Activated CD4-positive, alpha-beta T cell treated with anti-CD3 and anti-CD28 coated beads, Interleukin-2, amount 50 U/mL, for 24 hours (primary cell): ENCODE data around the gene TMEM8B.

Experiments
- DNase-seq, 2 donors: peaks; one replicate each; pipeline ENCODE4 v3.0.0-alpha.2; 2020; ENCODE audit warnings: low read depth in 1 of 2, low spot score in 1 of 2

TMEM8B gene, protein sequence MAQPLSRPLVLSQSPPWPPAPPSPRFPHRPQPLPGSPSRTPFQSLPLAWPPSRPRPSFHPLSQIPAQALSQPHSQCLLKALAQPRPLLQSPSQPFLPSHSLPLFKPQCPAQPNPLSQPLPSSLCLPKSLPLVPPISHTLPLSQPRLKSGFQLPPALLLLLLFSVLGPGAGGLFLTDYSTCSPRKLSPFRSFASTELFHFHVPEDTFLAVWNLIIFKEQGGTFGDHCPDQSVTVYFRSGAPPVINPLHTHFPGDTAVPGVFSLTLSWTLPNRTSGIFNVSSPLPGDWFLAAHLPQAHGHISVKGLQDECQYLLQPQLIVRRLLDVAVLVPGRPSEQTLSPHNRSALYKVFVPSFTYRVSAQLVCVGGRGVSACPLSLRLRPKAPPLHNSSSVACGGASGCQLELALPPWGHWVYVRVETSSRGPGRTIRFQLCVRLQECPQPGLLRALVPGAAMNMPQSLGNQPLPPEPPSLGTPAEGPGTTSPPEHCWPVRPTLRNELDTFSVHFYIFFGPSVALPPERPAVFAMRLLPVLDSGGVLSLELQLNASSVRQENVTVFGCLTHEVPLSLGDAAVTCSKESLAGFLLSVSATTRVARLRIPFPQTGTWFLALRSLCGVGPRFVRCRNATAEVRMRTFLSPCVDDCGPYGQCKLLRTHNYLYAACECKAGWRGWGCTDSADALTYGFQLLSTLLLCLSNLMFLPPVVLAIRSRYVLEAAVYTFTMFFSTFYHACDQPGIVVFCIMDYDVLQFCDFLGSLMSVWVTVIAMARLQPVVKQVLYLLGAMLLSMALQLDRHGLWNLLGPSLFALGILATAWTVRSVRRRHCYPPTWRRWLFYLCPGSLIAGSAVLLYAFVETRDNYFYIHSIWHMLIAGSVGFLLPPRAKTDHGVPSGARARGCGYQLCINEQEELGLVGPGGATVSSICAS

DNA sequence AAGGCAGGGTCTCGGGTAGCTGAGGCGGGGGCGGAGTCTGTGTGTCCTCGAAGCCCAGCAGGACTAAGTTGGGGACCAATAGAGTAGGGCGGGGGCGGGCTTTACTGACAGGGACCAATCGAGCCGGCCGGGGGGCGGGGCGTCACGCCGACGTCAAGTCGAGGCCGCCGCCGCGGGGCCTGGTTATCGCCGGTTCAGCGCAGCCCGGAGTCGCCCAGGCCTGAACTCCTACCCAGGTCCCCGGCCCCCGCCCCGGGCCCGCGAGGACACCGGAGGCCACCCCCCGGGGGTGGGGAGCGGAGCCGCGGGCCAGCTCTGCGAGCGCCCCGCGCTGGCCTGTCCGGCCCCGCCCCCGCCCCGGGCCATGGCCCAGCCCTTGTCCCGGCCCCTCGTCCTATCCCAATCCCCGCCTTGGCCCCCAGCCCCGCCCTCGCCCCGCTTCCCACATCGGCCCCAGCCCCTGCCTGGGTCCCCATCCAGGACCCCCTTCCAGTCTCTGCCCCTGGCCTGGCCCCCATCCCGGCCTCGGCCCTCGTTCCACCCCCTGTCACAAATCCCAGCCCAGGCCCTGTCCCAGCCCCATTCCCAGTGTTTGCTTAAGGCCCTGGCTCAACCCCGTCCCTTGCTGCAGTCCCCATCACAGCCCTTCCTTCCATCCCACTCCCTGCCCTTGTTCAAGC is at the start of gene TMEM8B:
Gene TMEM8B (plus strand): TSS at position 145 of the 680 bp plus-strand sequence. CDS start 220 bp downstream, at position 365.
- peak; percentile 87 to 92 for DNase-seq

DNA sequence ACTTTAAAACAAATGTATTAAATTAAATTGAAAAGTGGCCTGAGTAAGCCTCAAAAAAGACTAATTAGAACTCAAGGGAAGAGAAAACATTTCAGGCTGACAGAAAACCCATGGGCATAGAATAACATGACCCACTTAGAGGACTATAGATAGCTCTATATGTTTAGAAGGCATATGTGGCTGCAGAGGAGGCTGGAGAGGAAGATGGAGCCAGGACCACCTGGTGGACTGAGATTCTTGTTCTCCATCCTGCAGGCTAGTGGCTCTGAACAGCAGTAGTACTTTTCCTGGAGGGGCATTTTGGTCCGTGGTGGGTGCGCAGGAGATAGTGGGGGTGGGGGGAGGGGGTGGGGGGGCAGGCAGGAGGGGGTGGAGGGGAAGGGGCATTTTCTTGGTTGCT is 48.0 kb upstream of the TMEM8B start:
- no peak for DNase-seq

DNA sequence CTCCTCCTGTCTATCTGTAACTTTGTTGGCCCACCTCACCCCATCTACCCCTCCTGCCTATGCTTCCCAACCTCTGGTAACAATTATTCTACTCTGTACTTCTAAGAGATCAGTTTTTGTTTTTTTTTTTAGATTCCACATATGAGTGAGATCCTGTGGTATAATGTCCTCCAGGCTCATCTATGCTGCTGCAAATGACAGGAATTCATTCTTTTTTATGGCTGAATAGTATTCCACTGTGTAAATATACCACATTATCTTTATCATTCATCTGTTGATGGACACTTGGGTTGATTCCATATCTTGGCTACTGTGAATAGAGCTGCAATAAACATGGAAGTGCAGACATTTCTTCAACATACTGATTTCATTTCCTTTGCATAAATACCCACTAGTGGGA is 45.6 kb upstream of the TMEM8B start:
- DNase-seq, result no peak

DNA sequence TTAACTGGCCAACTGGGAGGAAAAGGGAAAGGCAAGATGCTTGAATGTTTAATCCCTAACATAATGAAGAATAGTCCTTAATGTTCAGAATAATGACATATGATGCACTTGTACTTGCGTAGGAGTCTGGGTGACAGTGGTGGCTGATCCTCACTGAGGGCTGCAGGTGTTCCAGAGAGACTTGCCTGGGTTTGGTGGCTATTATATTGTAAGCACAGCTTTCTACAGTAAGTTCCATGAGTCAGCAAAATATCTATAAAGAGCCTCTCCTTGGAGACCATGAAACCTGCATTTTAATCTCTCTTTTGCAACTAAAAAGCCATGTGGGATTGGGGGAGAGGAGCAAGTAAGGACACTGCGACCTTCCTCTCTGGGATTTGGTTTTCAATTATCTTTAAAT is 39.5 kb upstream of the TMEM8B start:
- DNase-seq, result no peak

DNA sequence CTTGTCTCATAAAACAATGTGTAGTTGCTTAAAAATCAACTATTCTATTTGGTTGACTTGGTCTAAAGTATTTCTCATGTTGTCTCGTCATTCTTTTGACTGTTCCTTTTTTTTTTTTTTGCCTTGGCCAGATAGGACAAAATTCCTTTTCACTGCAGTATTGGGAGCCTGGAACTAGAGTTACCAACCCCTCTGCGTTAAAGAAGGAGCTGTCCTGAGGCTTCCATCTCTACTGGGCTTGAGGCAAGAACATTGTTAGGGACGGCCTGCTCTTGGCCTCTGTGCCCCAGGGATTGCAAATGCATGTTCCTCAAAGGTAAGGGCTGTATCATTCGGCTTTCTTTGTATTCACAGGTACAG is 39.0 kb upstream of the TMEM8B start:
- no peak for DNase-seq

DNA sequence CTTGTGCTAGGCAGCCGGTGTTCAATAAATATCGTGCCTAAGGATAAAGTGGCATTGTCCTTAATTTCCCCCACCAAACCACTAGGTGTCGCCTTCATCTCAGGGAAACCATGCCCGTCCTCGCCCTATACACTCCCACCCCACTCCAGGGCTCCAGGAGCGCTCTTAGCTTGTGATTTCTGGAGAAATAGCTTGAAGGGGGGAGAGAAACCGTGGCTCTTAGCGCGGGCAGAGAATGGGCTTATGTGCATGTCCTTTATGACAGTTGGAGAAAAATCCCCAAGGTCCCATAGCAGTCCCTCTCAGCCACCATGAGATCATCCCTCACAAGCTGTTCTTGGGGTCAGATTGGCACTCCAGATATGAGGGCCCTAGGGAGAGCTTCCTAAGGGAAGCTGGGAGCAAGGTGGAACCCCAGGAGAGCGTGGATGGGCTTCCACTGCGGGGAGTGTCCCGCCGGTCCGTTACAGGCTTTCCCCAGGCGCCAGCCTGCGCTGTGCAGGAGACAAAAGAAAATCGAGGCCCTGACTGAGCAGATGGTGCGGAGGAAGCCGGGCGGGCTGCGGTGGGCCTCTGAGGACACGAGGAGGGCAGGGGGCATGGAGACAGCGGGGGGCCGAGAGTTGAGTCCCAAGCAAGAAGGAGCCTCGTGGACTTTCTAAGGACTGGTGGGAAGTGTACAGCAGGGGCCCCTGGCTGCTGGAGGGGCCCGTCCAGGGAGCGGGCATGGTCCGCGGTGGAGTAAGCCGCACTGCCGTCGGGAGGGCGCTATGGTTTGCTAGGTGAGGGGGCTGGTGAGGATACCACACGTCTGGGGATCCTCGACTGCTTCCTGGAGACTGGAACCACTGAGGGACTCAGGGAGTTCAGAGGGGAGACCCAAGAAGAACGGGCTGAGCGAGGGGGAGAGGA is 38.4 kb upstream of the TMEM8B start:
- peak; percentile 19 to 45 for DNase-seq

DNA sequence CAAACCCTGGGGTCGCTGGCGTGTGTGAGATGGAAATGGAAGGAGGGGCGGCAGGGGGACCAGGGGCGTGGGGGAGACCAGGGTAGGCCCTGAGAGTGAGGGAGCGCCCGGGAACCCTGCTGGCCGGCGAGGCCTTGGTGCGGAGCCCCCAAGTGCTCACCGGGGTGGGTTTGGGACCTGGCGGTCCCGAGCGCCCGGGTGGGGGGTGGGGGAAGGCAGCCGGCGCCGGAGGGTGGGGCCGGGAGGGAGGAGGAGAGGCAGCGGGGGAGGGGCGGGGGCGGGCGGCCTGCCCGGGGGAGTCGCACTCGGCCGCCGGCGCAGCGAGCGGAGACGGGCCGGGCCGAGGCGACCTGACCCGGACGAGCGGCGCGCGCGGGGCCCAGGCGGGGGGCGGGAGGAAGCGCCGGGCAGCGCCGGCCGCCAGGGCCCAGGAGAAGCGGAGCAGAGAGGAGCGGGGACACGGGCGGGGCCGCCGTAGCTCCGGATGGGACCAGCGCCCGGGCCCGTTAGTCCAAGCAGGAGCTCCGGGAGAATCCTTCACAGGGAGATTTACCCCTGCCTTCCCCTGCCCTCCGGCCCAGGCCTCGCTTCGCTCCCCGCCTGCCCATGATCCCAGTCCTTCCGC is 37.6 kb upstream of the TMEM8B start, which contains the start of gene NPR2:
Gene NPR2 (plus strand): TSS at position 295 of the 625 bp plus-strand sequence. CDS start 818 bp downstream, outside the sequence.
- DNase-seq, result no peak

DNA sequence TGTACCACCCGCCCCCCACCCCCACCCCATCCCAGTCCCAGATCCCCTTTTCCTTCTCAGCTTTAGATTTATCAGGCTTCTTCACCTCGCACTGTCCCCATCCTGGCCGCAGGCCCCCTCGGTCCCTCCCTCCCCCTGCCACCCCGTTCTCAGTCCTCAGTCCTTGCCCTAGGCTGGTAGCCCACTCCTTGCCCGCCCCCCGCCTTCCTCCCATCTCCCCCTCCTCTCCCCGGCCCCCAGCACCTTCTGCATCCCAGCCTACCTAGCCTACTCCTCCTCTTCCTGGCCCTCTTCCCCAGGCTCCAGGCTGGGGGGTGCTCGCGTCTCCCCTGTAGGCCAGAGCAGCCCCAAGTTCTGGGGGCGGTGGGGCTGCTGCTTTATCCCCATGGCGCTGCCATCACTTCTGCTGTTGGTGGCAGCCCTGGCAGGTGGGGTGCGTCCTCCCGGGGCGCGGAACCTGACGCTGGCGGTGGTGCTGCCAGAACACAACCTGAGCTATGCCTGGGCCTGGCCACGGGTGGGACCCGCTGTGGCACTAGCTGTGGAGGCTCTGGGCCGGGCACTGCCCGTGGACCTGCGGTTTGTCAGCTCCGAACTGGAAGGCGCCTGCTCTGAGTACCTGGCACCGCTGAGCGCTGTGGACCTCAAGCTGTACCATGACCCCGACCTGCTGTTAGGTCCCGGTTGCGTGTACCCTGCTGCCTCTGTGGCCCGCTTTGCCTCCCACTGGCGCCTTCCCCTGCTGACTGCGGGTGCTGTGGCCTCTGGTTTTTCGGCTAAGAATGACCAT is 36.8 kb upstream of the TMEM8B start:
- no peak for DNase-seq

DNA sequence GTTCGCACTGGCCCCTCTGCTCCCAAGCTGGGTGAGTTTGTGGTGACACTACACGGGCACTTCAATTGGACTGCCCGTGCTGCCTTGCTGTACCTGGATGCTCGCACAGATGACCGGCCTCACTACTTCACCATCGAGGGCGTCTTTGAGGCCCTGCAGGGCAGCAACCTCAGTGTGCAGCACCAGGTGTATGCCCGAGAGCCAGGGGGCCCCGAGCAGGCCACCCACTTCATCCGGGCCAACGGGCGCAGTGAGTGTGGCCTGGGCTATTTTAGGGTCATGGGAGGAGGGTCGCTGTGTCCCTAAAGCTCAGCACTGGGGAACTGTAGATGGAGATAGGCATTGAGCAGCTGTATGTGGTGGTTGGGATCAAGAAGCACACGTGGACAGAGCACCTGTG is 36.2 kb upstream of the TMEM8B start:
- no peak for DNase-seq

DNA sequence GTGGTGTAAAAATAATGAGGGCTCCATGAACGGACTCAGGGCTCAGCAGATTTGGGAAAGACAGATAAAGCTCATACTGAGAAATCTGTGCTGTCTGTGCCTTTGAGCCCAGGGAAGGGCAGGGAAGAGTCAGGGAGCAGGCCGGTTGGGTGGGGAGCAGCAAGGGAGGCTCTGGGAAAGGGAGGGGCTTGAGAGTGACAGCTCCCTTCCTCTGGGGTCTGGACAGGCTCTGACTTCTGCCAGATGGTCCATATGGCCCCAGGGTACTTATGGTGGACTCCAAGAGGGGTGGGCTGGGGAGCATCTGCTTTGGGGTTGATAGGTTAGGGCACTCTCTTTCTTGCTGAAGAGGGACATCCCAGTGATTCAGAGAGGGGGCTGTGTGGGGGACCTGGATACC is 35.6 kb upstream of the TMEM8B start:
- no peak for DNase-seq

DNA sequence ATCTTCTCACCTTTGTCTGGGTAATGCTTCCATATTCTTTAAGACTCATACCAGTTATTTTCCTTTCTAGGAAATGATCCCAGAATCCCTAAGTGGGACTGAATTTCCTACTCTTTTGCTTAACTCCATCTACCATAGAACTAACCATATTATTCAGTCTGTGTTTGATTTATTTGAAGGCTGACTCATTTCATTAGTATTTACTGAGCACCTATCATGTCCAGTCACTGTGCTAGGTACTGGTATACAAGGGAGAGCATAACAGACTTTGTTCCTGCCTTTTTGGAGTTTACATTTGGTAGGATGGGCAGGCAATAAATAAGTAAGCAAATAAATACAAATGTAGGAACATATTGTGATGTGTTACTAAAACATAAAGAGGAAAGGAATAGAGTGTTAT is 33.3 kb upstream of the TMEM8B start:
- no peak for DNase-seq

DNA sequence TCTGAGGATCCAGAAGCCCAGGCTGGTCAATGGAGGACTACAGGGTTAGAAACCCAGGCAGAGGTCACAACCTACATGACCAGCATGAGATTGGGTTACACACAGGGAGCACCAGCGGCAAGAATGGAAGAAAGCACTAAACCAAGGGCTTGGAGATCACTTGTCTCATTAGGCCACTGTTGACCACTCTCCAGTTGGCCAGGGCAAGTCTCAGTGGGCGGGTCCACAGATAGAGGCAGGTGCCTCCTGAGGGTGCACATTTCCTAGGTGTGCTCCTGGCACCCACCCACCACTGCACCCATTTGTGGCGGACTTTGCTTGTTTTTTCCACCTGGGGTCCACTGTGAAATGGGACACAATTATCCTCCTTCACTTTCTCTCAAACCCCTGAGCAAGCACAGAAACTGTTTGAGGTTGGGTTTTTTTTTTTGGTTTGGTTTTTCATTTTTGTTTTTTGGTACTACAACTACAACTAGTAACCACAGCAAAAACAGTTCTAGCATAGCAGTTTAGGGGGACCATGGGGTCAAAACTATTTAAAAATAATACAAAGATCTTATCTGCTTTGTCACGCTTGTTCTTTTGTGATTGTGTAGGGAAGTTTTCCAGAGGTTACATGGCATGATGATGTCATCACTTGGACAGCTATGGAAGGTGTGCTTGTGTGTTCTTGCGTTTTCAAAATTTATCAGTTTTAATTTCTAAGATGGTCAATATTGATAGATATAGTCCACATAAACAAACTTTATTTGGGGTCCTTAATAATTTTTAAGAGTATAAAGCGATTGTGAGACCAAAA is 31.5 kb upstream of the TMEM8B start:
- DNase-seq, result no peak

DNA sequence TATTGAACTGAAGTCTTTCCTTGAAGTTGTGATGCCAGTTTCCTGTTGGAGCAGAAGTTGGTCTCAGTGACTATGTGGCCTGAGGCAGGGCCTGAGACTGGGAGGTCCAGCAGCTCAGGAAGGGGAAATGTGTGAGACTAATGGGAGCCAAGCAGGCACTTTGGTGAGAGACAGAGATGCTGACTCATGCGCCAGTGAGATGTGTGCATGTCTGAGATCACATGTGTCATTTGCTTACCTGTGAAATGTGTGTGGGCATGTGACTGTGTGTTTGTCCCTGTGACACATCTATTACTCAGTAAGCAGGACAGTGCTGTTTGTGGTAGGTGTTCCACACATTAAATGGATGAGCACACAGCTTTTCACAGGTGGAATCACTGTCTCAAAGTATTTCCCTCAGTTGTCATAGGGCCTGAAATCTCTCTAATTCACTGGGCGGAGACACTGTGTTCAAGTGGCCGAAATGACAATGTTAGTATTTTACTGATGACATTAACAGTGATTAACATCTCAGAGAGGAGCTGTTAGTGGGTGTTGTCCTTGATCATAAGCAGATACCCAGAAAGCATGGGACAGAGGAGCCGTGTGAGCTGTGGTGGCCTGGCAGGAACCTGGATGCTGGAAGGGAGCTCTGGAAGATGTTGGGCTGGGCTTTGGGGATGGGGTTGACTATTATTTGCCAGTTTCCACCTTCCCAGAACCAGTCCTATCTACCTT is 30.2 kb upstream of the TMEM8B start:
- DNase-seq, result peak in 1 of 2 donors; percentile 53

DNA sequence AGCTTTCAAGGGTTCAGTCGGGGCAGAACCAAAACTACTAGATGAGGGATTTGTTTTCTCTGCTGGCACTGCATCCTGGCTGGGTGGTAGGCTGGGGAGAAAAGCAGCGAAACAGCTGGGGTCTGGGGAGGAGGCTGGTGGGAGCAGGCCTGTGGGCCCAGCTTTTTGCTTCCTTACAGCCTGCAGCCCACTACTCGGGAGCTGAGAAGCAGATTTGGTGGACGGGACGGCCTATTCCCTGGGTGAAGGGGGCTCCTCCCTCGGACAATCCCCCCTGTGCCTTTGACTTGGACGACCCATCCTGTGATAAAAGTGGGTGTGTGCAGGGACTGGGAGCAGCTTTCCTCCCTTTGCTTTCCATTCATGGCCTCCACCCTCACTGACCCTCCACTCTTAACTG is 28.5 kb upstream of the TMEM8B start:
- DNase-seq, result no peak

DNA sequence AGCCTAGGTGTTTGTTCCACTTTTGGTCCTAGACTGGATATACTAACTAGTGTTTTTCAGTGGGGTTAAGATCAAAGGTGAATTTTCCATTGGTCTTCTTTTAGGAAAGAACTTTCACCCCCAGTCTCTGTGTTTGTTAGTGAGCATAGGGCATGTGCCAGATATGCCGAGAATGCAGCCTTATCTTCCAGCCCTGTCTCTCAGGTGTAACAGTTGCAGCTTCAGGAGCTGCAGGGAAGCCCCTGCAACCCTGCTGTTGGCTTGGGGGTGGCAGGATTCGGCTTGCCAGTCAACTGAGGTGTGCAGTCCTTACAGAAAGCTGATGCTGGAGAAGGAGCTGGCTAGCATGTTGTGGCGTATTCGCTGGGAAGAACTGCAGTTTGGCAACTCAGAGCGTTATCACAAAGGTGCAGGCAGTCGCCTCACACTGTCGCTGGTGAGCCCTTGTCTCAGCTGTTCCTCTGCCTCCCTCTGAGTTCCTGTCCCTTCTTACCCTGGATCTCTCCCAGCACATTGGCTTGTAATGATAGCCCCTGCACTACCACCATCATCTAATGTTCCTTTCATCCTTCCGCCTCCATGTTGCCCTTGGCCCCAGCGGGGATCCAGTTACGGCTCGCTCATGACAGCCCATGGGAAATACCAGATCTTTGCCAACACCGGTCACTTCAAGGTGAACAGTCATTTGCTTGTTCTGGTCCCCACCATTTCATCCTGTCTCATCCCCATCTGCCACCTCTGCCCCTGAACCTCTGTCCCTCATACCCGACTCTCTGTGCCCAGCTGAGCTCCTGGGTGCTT is 27.5 kb upstream of the TMEM8B start:
- DNase-seq, result no peak

DNA sequence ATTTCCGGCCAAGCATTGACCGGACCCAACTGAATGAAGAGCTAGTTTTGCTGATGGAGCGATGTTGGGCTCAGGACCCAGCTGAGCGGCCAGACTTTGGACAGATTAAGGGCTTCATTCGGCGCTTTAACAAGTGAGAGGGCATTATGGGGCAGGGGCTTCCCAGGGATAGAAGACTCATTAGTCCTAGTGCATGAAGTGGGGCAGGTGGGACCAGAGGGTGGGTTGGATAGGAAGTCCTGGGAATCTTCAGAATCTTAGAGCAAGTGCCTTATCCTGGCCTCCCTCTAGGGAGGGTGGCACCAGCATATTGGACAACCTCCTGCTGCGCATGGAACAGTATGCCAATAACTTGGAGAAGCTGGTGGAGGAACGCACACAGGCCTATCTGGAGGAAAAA is 22.9 kb upstream of the TMEM8B start:
- no peak for DNase-seq

DNA sequence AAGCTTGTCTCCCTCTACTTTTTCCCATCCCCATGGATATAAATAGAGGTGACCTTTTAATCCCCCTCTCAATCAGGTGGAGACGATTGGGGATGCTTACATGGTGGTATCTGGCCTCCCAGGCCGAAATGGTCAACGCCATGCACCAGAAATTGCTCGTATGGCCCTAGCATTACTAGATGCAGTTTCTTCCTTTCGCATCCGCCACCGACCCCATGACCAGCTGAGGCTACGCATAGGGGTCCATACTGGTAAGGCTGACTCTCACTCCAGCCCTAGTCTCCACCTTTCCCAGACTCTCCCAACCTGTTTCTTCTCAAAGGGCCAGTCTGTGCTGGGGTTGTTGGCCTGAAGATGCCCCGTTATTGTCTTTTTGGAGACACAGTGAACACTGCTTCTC is 20.6 kb upstream of the TMEM8B start:
- DNase-seq, result no peak
